ENCODE data around the gene SULT1C2.

DNA sequence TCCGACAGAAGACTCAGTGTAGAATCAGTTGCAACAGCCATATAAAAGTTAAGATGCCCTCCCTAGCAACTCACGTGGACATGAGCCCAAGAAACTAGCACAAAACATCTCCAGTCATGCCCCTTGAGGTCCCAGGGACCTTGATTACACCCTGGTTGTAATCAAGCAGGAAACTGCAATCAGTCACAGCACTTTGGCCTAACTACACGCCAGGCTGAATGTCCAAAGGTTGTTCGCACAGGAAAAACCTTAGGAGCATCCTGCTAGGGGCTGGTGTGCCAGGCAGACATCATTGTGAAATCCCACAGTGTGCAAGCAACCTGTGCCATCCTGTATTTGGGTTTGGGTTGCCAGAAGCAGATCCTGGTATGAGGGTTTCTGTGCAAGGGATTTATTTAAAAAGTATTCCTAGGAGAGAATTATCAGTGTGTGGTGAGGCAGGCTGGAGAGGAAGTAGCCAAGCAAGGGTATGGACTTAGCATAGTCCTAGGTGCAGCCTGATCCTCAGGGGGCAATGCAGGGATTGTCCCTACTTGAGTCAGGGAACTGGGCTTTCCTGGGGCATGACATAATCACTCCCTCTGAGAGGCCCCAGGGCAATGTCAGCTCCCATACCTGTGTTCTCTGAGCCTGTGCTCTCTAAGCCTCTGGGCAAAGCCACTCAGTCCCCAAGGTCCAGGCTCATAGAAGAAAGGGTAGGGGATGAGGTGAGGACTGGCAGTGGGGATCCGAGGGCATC is 17.8 kb upstream of the SULT1C2 start:
- TF ChIP-seq, protein P1, sequence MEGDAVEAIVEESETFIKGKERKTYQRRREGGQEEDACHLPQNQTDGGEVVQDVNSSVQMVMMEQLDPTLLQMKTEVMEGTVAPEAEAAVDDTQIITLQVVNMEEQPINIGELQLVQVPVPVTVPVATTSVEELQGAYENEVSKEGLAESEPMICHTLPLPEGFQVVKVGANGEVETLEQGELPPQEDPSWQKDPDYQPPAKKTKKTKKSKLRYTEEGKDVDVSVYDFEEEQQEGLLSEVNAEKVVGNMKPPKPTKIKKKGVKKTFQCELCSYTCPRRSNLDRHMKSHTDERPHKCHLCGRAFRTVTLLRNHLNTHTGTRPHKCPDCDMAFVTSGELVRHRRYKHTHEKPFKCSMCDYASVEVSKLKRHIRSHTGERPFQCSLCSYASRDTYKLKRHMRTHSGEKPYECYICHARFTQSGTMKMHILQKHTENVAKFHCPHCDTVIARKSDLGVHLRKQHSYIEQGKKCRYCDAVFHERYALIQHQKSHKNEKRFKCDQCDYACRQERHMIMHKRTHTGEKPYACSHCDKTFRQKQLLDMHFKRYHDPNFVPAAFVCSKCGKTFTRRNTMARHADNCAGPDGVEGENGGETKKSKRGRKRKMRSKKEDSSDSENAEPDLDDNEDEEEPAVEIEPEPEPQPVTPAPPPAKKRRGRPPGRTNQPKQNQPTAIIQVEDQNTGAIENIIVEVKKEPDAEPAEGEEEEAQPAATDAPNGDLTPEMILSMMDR (IDR thresholded peaks at IDR 0.05; ENCODE audit: borderline replicate concordance, extremely low read depth, low read length, poor library complexity, severe bottlenecking), result no peak
- no peak for TF ChIP-seq EZH2 (IDR thresholded peaks at IDR 0.05; ENCODE audit: borderline replicate concordance, low read depth, low read length, severe bottlenecking)

Data from DND-41 (cell line).